ENCODE measurements around the gene TCF3. TPM values are rescaled to one million over a fixed set of nuclear protein-coding genes. Genes with fewer than 3 reads are reported as not detected.
A peak's percentile ranks its signal among the peaks of the same experiment; 100 is the strongest.

TCF3 gene
- total and polyA plus RNA-seq, 10 of the 15 experiments (the other 5 are each of a cell fraction or from before 2014, with no cell fraction given): 6.7 to 282 (median 70.7) TPM

GRCh38 chr19:1672769-1673644, 20.6 kb upstream of the TCF3 start:
- ChIA-PET POLR2A (interaction anchor here (1.0 to 1.4 kb wide), 2 partner anchors 68 to 126 kb away, joined by 3 to 8 read pairs; partner anchors contain the start of gene UQCR11), CTCF (interaction anchor here (0.7 to 6.2 kb wide), 31 partner anchors 10 to 153 kb away, joined by 3 to 55 read pairs (median 4); partner anchors contain the start of genes MBD3, TCF3 and UQCR11), RAD21 (ENCODE audit: unreplicated experiment) (interaction anchor here (1.0 to 2.5 kb wide), 13 partner anchors 20 to 153 kb away, joined by 3 to 21 read pairs (median 5); partner anchors contain the start of genes TCF3 and UQCR11), SMC1A (ENCODE audit: uncharacterized antibody, unreplicated experiment) (interaction anchor here (0.7 to 5.2 kb wide), 10 partner anchors 23 to 153 kb away, joined by 3 to 30 read pairs (median 4); partner anchors contain the start of gene MBD3)
- intact Hi-C loops (cut with micrococcal nuclease; ENCODE audit: unreplicated experiment): loop anchor here (2.0 to 5.0 kb wide), 3 partner anchors 66 to 126 kb away; partner anchors contain the start of gene UQCR11
- Histone ChIP-seq H3K36me3 (ENCODE audit: control insufficient read depth in 2 of 2, insufficient read depth in 2 of 2, low read length in 1 of 2) (no peaks in the 10 kb centered on the region), H3K79me2 (ENCODE audit: control insufficient read depth, insufficient read depth, low read length) (no peaks in the 10 kb centered on the region), H3K27ac (ENCODE audit: control insufficient read depth, insufficient read depth) (no peak overlapping the region), H4K20me1 (ENCODE audit: control insufficient read depth, insufficient read depth) (no peaks in the 10 kb centered on the region), H3K4me2 (ENCODE audit: control insufficient read depth, insufficient read depth) (no peak overlapping the region), H2AFZ (ENCODE audit: control insufficient read depth, low read depth, low read length) (no peak overlapping the region), H3K27me3 (replicated peaks in 1 of 2; ENCODE audit: control insufficient read depth in 2 of 2, insufficient read depth in 2 of 2, low read length in 1 of 2) (no peaks in the 10 kb centered on the region), H3K9me3 (replicated peaks; ENCODE audit: control insufficient read depth, insufficient read depth, low read length) (no peaks in the 10 kb centered on the region), H3K4me3 (no peak overlapping the region), H3K9ac (ENCODE audit: control insufficient read depth, insufficient read depth, low read length) (no peak overlapping the region), H3K4me1 (ENCODE audit: control insufficient read depth, insufficient read depth, low read length) (peaks cover 12% of the 10 kb centered on the region)
- no TSS peak for BruUV-seq (replicated peaks)
- WGBS (ENCODE audit: insufficient coverage, insufficient replicate concordance, low lambda C conversion rate, missing lambda C conversion rate): 69% methylated on average over 33 of the region's 33 CpGs
- TF ChIP-seq IRF5 (IDR thresholded peaks at IDR 0.05; ENCODE audit: borderline replicate concordance) (no peak), BCL3 (IDR thresholded peaks at IDR 0.05; ENCODE audit: borderline replicate concordance, insufficient read depth, low read depth, low read length, poor library complexity, severe bottlenecking) (peak; percentile 10)
- no peak for FAIRE-seq
- in situ Hi-C loops (cut with MboI): loop anchor here (5.0 kb wide), 1 partner anchor 94 kb away; no protein-coding TSS in a partner anchor
- no peak for DNase-seq (ENCODE audit: low read depth, low spot score)
- no peak for ATAC-seq

Measured in GM12878 (cell line).